HCT116 (cell line): ENCODE measurements around the gene FKBP1A. TPM values are rescaled to one million over a fixed set of nuclear protein-coding genes. Genes with fewer than 3 reads are reported as not detected.

Experiments
- ATAC-seq: fragments of 200-7000 bp; cut with Tn5 transposase; 2 replicates; pipeline ENCODE4 v1.9.1; 2020; ENCODE audit warnings: mild to moderate bottlenecking, moderate library complexity
- BruUV-seq: library from RNA; stranded (reverse); fragments of 400-500 nt; replicated peaks from 2 replicates; lab custom pipeline; 2021; lab: Mats Ljungman, UMichigan
- CTCF ChIA-PET: fragments of 300-600 bp; sonication (Branson Sonifier 250); formaldehyde crosslinking; loops from one replicate; lab custom pipeline; 2021; ENCODE audit warnings: antibody characterized with exemption; lab: Charles Lee
- POLR2A ChIA-PET: fragments of 300-600, 350-600 bp; sonication (Branson Sonifier 250); formaldehyde crosslinking; loops from one replicate; lab custom pipeline; 2021; ENCODE audit warnings: antibody characterized with exemption; lab: Charles Lee
- RAD21 ChIA-PET, 2 experiments: fragments of 300-600 bp; sonication (Branson Sonifier 250); formaldehyde crosslinking; loops; one replicate each; lab custom pipeline; 2023; ENCODE audit warnings: low total read pairs in 2 of 2; ENCODE audit not compliant: uncharacterized antibody in 2 of 2, unreplicated experiment in 2 of 2, low non-redundant PET in 1 of 2; lab: Charles Lee
- DNase-seq: peaks from one replicate; pipeline ENCODE4 v3.0.0-alpha.2; 2010; ENCODE audit warnings: low read depth, low spot score
- H2AFZ ChIP-seq: fragments of 200-600 bp; shearing (Covaris generic), sonication (generic); 2 replicates; pipeline ENCODE4 v1.6.1; 2017; ENCODE audit warnings: low read depth, mixed run types, mixed read lengths, antibody characterized with exemption, low read length; ENCODE audit not compliant: poor library complexity, severe bottlenecking
- H3K27ac ChIP-seq: 2 replicates; pipeline ENCODE4 v1.5.1; 2012; ENCODE audit warnings: low read depth, low read length
- H3K27me3 ChIP-seq: fragments of 200-600 bp; sonication (generic); 2 replicates; pipeline ENCODE4 v1.6.1; 2016; ENCODE audit warnings: mixed run types, low read length, mixed read lengths; ENCODE audit not compliant: insufficient read depth
- H3K36me3 ChIP-seq, 2 experiments: fragments of 200-500 bp in 1 of 2; fragments of 200-600 bp in 1 of 2; sonication (Bioruptor generic) in 1 of 2; sonication (generic) in 1 of 2; 2 replicates each; pipeline versions ENCODE4 v1.5.1 to v1.6.1; 2014 to 2016; ENCODE audit warnings: low read length in 2 of 2, inconsistent platforms in 1 of 2, mixed read lengths in 1 of 2, mixed run types in 1 of 2; ENCODE audit not compliant: insufficient read depth in 2 of 2, control insufficient read depth in 1 of 2
- H3K4me1 ChIP-seq, 2 experiments: fragments of 200-600 bp in 1 of 2; sonication (generic) in 1 of 2; 2 replicates each; pipeline versions ENCODE4 v1.5.1 to v1.6.1; 2012 to 2017; ENCODE audit warnings: low read length in 2 of 2, inconsistent platforms in 1 of 2, mild to moderate bottlenecking in 1 of 2, mixed read lengths in 1 of 2, mixed run types in 1 of 2, moderate library complexity in 1 of 2; ENCODE audit not compliant: insufficient read depth in 2 of 2, control insufficient read depth in 1 of 2
- H3K4me2 ChIP-seq: fragments of 200-600 bp; sonication (generic); 2 replicates; pipeline ENCODE4 v1.6.1; 2017; ENCODE audit warnings: mixed run types, low read length, mixed read lengths
- H3K4me3 ChIP-seq, 2 experiments: fragments of 200-600 bp in 1 of 2; sonication (generic) in 1 of 2; replicated peaks in 1 of 2; 2 replicates each; pipeline ENCODE4 v1.5.1; 2011 to 2016; ENCODE audit warnings: low read length in 2 of 2, control low read depth in 1 of 2, low read depth in 1 of 2, mild to moderate bottlenecking in 1 of 2, mixed read lengths in 1 of 2, mixed run types in 1 of 2
- H3K79me2 ChIP-seq: fragments of 200-600 bp; sonication (generic); 2 replicates; pipeline ENCODE4 v1.6.1; 2017; ENCODE audit warnings: mild to moderate bottlenecking, mixed run types, low read length, moderate library complexity, mixed read lengths; ENCODE audit not compliant: insufficient read depth
- H3K9ac ChIP-seq: fragments of 200-600 bp; sonication (generic); 2 replicates; pipeline ENCODE4 v1.6.1; 2016; ENCODE audit warnings: low read length, mixed read lengths
- H3K9me2 ChIP-seq: fragments of 200-600 bp; sonication (generic), shearing (Covaris generic); 2 replicates; pipeline ENCODE4 v1.6.1; 2017; ENCODE audit warnings: mixed run types, mild to moderate bottlenecking, moderate library complexity; ENCODE audit not compliant: insufficient read depth
- H3K9me3 ChIP-seq, 2 experiments: fragments of 200-500 bp in 1 of 2; fragments of 200-600 bp in 1 of 2; sonication (Bioruptor generic) in 1 of 2; sonication (generic) in 1 of 2; 2 replicates each; pipeline ENCODE4 v1.6.1; 2014 to 2017; ENCODE audit warnings: low read length in 2 of 2, mixed read lengths in 2 of 2, inconsistent platforms in 1 of 2, low read depth in 1 of 2, mild to moderate bottlenecking in 1 of 2, mixed run types in 1 of 2, moderate library complexity in 1 of 2; ENCODE audit not compliant: control insufficient read depth in 1 of 2, insufficient read depth in 1 of 2
- H4K20me1 ChIP-seq: fragments of 200-600 bp; sonication (generic), shearing (Covaris generic); 2 replicates; pipeline ENCODE4 v1.6.1; 2017; ENCODE audit warnings: mixed run types, mild to moderate bottlenecking, moderate library complexity; ENCODE audit not compliant: insufficient read depth
- ATF3 ChIP-seq: IDR thresholded peaks from 2 replicates; pipeline ENCODE4 v1.6.1; 2012
- CBX3 ChIP-seq: IDR thresholded peaks from 2 replicates; pipeline ENCODE4 v1.6.1; 2012; ENCODE audit warnings: low read depth
- CEBPB ChIP-seq: IDR thresholded peaks from 2 replicates; pipeline ENCODE4 v1.6.1; 2012; ENCODE audit warnings: low read depth
- EZH2phosphoT487 ChIP-seq: fragments of 200-600 bp; IDR thresholded peaks from 2 replicates; pipeline ENCODE4 v1.6.1; 2018; ENCODE audit warnings: antibody characterized with exemption, borderline replicate concordance
- FOSL1 ChIP-seq: IDR thresholded peaks from 2 replicates; pipeline ENCODE4 v1.6.1; 2012; ENCODE audit warnings: low read depth
- POLR2AphosphoS5 ChIP-seq: IDR thresholded peaks from 2 replicates; pipeline ENCODE4 v1.6.1; 2011; ENCODE audit warnings: mild to moderate bottlenecking, low read depth, low read length, moderate library complexity
- REST ChIP-seq: IDR thresholded peaks from 2 replicates; pipeline ENCODE4 v1.6.1; 2012; ENCODE audit warnings: low read depth
- SIN3A ChIP-seq: IDR thresholded peaks from 2 replicates; pipeline ENCODE4 v1.6.1; 2012; ENCODE audit warnings: low read depth
- SP1 ChIP-seq: IDR thresholded peaks from 2 replicates; pipeline ENCODE4 v1.6.1; 2012; ENCODE audit warnings: low read depth
- SRF ChIP-seq: IDR thresholded peaks from 2 replicates; pipeline ENCODE4 v1.6.1; 2012; ENCODE audit warnings: low read depth
- TCF7L2 ChIP-seq: IDR thresholded peaks from 2 replicates; pipeline ENCODE4 v1.7.0; 2011; ENCODE audit warnings: borderline replicate concordance, inconsistent platforms; ENCODE audit not compliant: insufficient read depth, insufficient read length; ENCODE audit errors: extremely low read depth
- YY1 ChIP-seq: IDR thresholded peaks from 2 replicates; pipeline ENCODE4 v1.6.1; 2011; ENCODE audit warnings: low read length, low read depth, moderate library complexity, mild to moderate bottlenecking; ENCODE audit not compliant: insufficient replicate concordance; ENCODE audit errors: extremely low read depth
- ZBTB33 ChIP-seq: IDR thresholded peaks from 2 replicates; pipeline ENCODE4 v1.6.1; 2011; ENCODE audit warnings: mild to moderate bottlenecking, low read length, moderate library complexity; ENCODE audit not compliant: insufficient replicate concordance; ENCODE audit errors: extremely low read depth
- ZFX ChIP-seq: fragments of 450-650 bp; IDR thresholded peaks from 2 replicates; pipeline ENCODE4 v1.6.1; 2017
- intact Hi-C: fragments of 100-400 bp; cut with micrococcal nuclease; formaldehyde crosslinking; loops from 2 replicates; pipeline ENCODE4 v1.10.0; 2022
- total RNA-seq: library from RNA; stranded (reverse); gene quantifications from one replicate; pipeline ENCODE4 v1.2.1, GENCODE V29; 2021; ENCODE audit not compliant: unreplicated experiment

FKBP1A gene
- total RNA-seq, 1 experiment from 2014 or later = 259 TPM

GRCh38 chr20:1326031-1326930, 66.6 kb downstream of the FKBP1A start:
- Histone ChIP-seq H3K9ac (peak overlapping the region; percentile 99), H2AFZ (no peak overlapping the region), H3K79me2 (peaks cover 61% of the 10 kb centered on the region), H3K36me3 (no peaks in the 10 kb centered on the region), H4K20me1 (no peaks in the 10 kb centered on the region), H3K9me3 (no peaks in the 10 kb centered on the region), H3K4me2 (peak overlapping the region; percentile 94), H3K4me1 (peaks cover 32 to 52% of the 10 kb centered on the region in 2 experiments), H3K27ac (peak overlapping the region; percentile 71), H3K9me2 (no peaks in the 10 kb centered on the region), H3K4me3 (peak overlapping the region; percentile 93 to 97), H3K27me3 (no peaks in the 10 kb centered on the region)
- DNase-seq (no peak), ATAC-seq (0 out of 2 replicates have a peak, but pooled peaks have one; percentile 6)
- intact Hi-C loops = loop anchor here (5.0 kb wide), 2 partner anchors 66 to 141 kb away; partner anchors contain the start of genes FKBP1A and NSFL1C
- TF ChIP-seq POLR2AphosphoS5 (no peak), SIN3A (no peak), FOSL1 (no peak), CEBPB (no peak), ZBTB33 (no peak), ATF3 (no peak), ZFX (no peak), SP1 (no peak), EZH2phosphoT487 (no peak), SRF (no peak), CBX3 (no peak), TCF7L2 (no peak), REST (no peak), YY1 (no peak)
- CTCF ChIA-PET = no interaction called here
- RAD21 ChIA-PET = no interaction called here
- POLR2A ChIA-PET = no interaction called here
- BruUV-seq = no TSS peak
